IMR-90 (cell line): ENCODE results near the gene NDUFAF8. TPM values are rescaled to one million over a fixed set of nuclear protein-coding genes. Genes with fewer than 3 reads are reported as not detected.

Source experiments
- ATAC-seq: fragments of 200-7000 bp; cut with Tn5 transposase; 2 replicates; pipeline ENCODE4 v1.9.1; 2020; ENCODE audit warnings: low read depth, mild to moderate bottlenecking, moderate library complexity
- BruUV-seq: library from RNA; stranded (reverse); fragments of 400-500 nt; replicated peaks from 2 replicates; lab custom pipeline; 2021; lab: Mats Ljungman, UMichigan
- CTCF ChIA-PET: fragments of 300-600 bp; formaldehyde crosslinking; extraction: SDS; loops from one replicate; lab custom pipeline; 2021; ENCODE audit warnings: antibody characterized with exemption; lab: Yijun Ruan, JAX
- POLR2A ChIA-PET: fragments of 300-600 bp; sonication (Branson Sonifier 250); formaldehyde crosslinking; loops from one replicate; lab custom pipeline; 2022; ENCODE audit warnings: antibody characterized with exemption; ENCODE audit not compliant: unreplicated experiment; lab: Charles Lee
- DNase-seq: peaks from one replicate; pipeline ENCODE4 v3.0.0; 2013
- H2AFZ ChIP-seq: replicated peaks from 2 replicates; pipeline ENCODE3; 2013; ENCODE audit warnings: low read length, mild to moderate bottlenecking; ENCODE audit not compliant: poor library complexity
- H2AK5ac ChIP-seq: 2 replicates; pipeline ENCODE4 v1.6.1; 2013; ENCODE audit warnings: low read depth, low read length, inconsistent platforms
- H2AK9ac ChIP-seq: replicated peaks from 2 replicates; pipeline ENCODE3; 2013; ENCODE audit warnings: mild to moderate bottlenecking, low read depth, low read length, moderate library complexity; ENCODE audit not compliant: poor library complexity
- H2BK120ac ChIP-seq: 2 replicates; pipeline ENCODE4 v1.6.1; 2013; ENCODE audit warnings: low read depth, low read length, inconsistent platforms
- H2BK15ac ChIP-seq: 3 replicates; pipeline ENCODE4 v1.6.1; 2013; ENCODE audit warnings: low read depth, low read length, inconsistent platforms
- H2BK20ac ChIP-seq: 2 replicates; pipeline ENCODE4 v1.6.1; 2013; ENCODE audit warnings: low read depth, mild to moderate bottlenecking, inconsistent platforms, low read length, moderate library complexity
- H2BK5ac ChIP-seq: 2 replicates; pipeline ENCODE4 v1.6.1; 2013; ENCODE audit warnings: mild to moderate bottlenecking, low read depth, low read length, inconsistent platforms; ENCODE audit not compliant: poor library complexity, severe bottlenecking
- H3K14ac ChIP-seq: replicated peaks from 2 replicates; pipeline ENCODE4 v1.6.1; 2013; ENCODE audit warnings: low read depth, low read length, inconsistent platforms
- H3K18ac ChIP-seq: 2 replicates; pipeline ENCODE4 v1.6.1; 2013; ENCODE audit warnings: low read depth, low read length, control low read depth
- H3K23ac ChIP-seq: 2 replicates; pipeline ENCODE4 v1.6.1; 2013; ENCODE audit warnings: low read depth, low read length, inconsistent platforms
- H3K27ac ChIP-seq: 2 replicates; pipeline ENCODE4 v1.5.1; 2013; ENCODE audit warnings: mild to moderate bottlenecking, control low read depth, low read length; ENCODE audit not compliant: insufficient read depth
- H3K27me3 ChIP-seq: 2 replicates; pipeline ENCODE4 v1.6.1; 2013; ENCODE audit warnings: low read length; ENCODE audit not compliant: control insufficient read depth, insufficient read depth
- H3K36me3 ChIP-seq: 2 replicates; pipeline ENCODE4 v1.6.1; 2013; ENCODE audit warnings: low read length, mixed read lengths; ENCODE audit not compliant: control insufficient read depth, insufficient read depth
- H3K4ac ChIP-seq: 2 replicates; pipeline ENCODE4 v1.6.1; 2013; ENCODE audit warnings: low read depth, low read length, inconsistent platforms
- H3K4me1 ChIP-seq: 2 replicates; pipeline ENCODE4 v1.6.1; 2013; ENCODE audit warnings: low read length, mixed read lengths; ENCODE audit not compliant: control insufficient read depth, insufficient read depth
- H3K4me2 ChIP-seq: 2 replicates; pipeline ENCODE4 v1.6.1; 2013; ENCODE audit warnings: low read depth, mild to moderate bottlenecking, control low read depth, low read length, moderate library complexity
- H3K4me3 ChIP-seq: 2 replicates; pipeline ENCODE4 v1.5.1; 2013; ENCODE audit warnings: low read depth, mild to moderate bottlenecking, control low read depth, low read length, moderate library complexity; ENCODE audit not compliant: insufficient read depth
- H3K56ac ChIP-seq: 2 replicates; pipeline ENCODE4 v1.6.1; 2013; ENCODE audit warnings: low read length, inconsistent platforms; ENCODE audit not compliant: insufficient read depth; ENCODE audit errors: extremely low read depth
- H3K79me1 ChIP-seq, 2 experiments: 2 replicates each; pipeline ENCODE4 v1.6.1; 2013; ENCODE audit warnings: low read length in 2 of 2, inconsistent platforms in 1 of 2, low read depth in 1 of 2
- H3K9ac ChIP-seq: 2 replicates; pipeline ENCODE4 v1.6.1; 2013; ENCODE audit warnings: low read depth, low read length, control low read depth
- H3K9me1 ChIP-seq: 2 replicates; pipeline ENCODE4 v1.6.1; 2013; ENCODE audit warnings: low read length, inconsistent platforms; ENCODE audit not compliant: insufficient read depth
- H3K9me3 ChIP-seq: 2 replicates; pipeline ENCODE4 v1.6.1; 2013; ENCODE audit warnings: low read length; ENCODE audit not compliant: control insufficient read depth, insufficient read depth
- H4K20me1 ChIP-seq: 2 replicates; pipeline ENCODE4 v1.6.1; 2013; ENCODE audit warnings: low read length, inconsistent platforms; ENCODE audit not compliant: insufficient read depth
- H4K5ac ChIP-seq: 2 replicates; pipeline ENCODE4 v1.6.1; 2013; ENCODE audit warnings: mild to moderate bottlenecking, low read depth, low read length, control low read depth
- H4K8ac ChIP-seq, 2 experiments: 2 replicates each; pipeline ENCODE4 v1.6.1; 2013; ENCODE audit warnings: low read depth in 2 of 2, low read length in 2 of 2, control low read depth in 1 of 2, inconsistent platforms in 1 of 2
- H4K91ac ChIP-seq: 2 replicates; pipeline ENCODE4 v1.6.1; 2013; ENCODE audit warnings: low read depth, low read length, inconsistent platforms; ENCODE audit not compliant: insufficient read depth
- BHLHE40 ChIP-seq: fragments of 150-350 bp; IDR thresholded peaks from 2 replicates; pipeline ENCODE4 v1.6.1; 2016; ENCODE audit warnings: mild to moderate bottlenecking, low read depth, low read length
- CHD1 ChIP-seq: IDR thresholded peaks from 2 replicates; pipeline ENCODE4 v1.6.1; 2012; ENCODE audit warnings: low read depth, low read length, improper control_type of control experiment
- MAFK ChIP-seq: IDR thresholded peaks from 2 replicates; pipeline ENCODE4 v1.6.1; 2012; ENCODE audit warnings: low read depth, low read length, improper control_type of control experiment
- NFE2L2 ChIP-seq: fragments of 150-350 bp; IDR thresholded peaks from 2 replicates; pipeline ENCODE4 v1.6.1; 2016; ENCODE audit warnings: low read depth, mild to moderate bottlenecking, low read length
- POLR2A ChIP-seq: IDR thresholded peaks from 2 replicates; pipeline ENCODE4 v1.6.1; 2012; ENCODE audit warnings: mild to moderate bottlenecking, low read depth, low read length
- RCOR1 ChIP-seq: IDR thresholded peaks from 2 replicates; pipeline ENCODE4 v1.6.1; 2012; ENCODE audit warnings: mild to moderate bottlenecking, low read length, improper control_type of control experiment; ENCODE audit not compliant: insufficient replicate concordance
- RFX5 ChIP-seq: IDR thresholded peaks from 2 replicates; pipeline ENCODE4 v1.8.0; 2012; ENCODE audit warnings: low read depth, mild to moderate bottlenecking, low read length, moderate library complexity
- SMC3 ChIP-seq: fragments of 150-350 bp; IDR thresholded peaks from 2 replicates; pipeline ENCODE4 v1.6.1; 2016; ENCODE audit warnings: low read depth, mild to moderate bottlenecking, antibody characterized with exemption, low read length, moderate library complexity
- WGBS, 2 experiments: methylation state at CpG; one replicate each; pipeline versions ENCODE4 v1.1.5 to v1.1.7; 2013; ENCODE audit warnings: missing lambda C conversion rate in 2 of 2; ENCODE audit not compliant: insufficient read length in 1 of 2; ENCODE audit errors: extremely low coverage in 2 of 2; 5-methylcytosine and 5-hydroxymethylcytosine counted together
- dilution Hi-C: fragments of 300-500 bp; cut with HindIII; formaldehyde crosslinking; loops from one replicate; pipeline ENCODE4 v1.14.3; 2018; ENCODE audit warnings: low sequenced_read_pairs; ENCODE audit not compliant: unreplicated experiment
- in situ Hi-C: fragments of 300-500 bp; cut with MboI; formaldehyde crosslinking; loops from 3 replicates; pipeline ENCODE4 v1.14.3; 2019; ENCODE audit warnings: low sequenced_read_pairs, inconsistent platforms, mixed read lengths
- intact Hi-C: fragments of 100-400 bp; cut with micrococcal nuclease; formaldehyde crosslinking; loops from 2 replicates; pipeline ENCODE4 v1.10.0; 2022
- polyA plus RNA-seq, 3 experiments: library from polyadenylated mRNA; depleted of rRNA; stranded (reverse); fragments of >200 nt; gene quantifications; 2 replicates each; pipeline ENCODE4 v1.2.3, GENCODE V29; 2012; ENCODE audit warnings: low replicate concordance in 1 of 3
- total RNA-seq: library from RNA; depleted of rRNA; stranded (reverse); fragments of >200 nt; gene quantifications from 2 replicates; pipeline ENCODE4 v1.2.3, GENCODE V29; 2012
- TF ChIP-seq, protein P1 (sequence below): conservative IDR thresholded peaks from 2 replicates; pipeline ENCODE4 v1.5.1; 2012; ENCODE audit warnings: mild to moderate bottlenecking, low read depth, low read length, improper control_type of control experiment

The NDUFAF8 gene
- total and polyA plus RNA-seq, 2 of the 4 experiments (the other 2 are of a cell fraction), result 11.1 to 65.0 TPM

DNA sequence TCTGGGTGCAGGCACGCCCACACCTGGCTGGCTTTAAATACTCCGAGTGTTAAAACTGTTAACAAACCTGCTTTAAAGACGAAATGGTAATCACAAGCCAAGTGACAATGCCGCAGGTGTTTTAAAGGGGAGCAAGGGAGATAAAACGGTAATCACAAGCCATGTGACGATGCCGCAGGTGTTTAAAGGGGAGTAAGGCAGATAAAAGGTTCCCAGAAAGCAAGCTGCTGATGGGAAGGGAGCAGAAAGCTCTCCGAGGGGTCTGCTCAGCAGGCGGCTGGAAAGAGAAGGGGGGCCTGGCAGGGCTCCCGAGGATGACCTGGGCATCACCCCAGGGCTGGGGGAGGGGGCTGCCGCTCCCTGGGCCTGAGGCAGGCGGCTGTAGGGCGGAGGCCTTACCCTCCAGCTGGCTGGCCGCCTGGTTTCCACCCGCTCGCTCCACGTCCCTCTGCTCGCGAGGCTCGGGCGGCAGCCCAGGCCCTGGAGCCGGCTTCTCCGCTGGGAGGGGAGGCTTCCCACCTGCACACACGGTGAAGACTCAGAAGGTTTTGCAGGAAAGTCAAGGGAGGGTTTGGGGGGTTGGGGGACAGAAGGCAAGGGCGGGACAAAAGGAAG is 12.1 kb downstream of the NDUFAF8 start:
- intact Hi-C loops, result no loop called here
- in situ Hi-C loops, result no loop called here
- Histone ChIP-seq H3K27me3 (no peaks in the 10 kb centered on the region), H3K9me1 (peaks cover 7% of the 10 kb centered on the region), H3K4me1 (peaks cover 12% of the 10 kb centered on the region), H3K4me2 (no peak overlapping the region), H3K36me3 (peaks cover 29% of the 10 kb centered on the region), H2BK15ac (no peak overlapping the region), H3K23ac (no peak overlapping the region), H3K14ac (no peak overlapping the region), H4K5ac (no peak overlapping the region), H2BK5ac (no peak overlapping the region), H3K9me3 (no peaks in the 10 kb centered on the region), H3K4ac (no peak overlapping the region), H4K20me1 (peaks cover 22% of the 10 kb centered on the region), H2BK120ac (no peak overlapping the region), H3K18ac (no peak overlapping the region), H2BK20ac (no peak overlapping the region), H3K4me3 (no peak overlapping the region), H3K27ac (no peak overlapping the region), H4K91ac (no peak overlapping the region), H2AFZ (no peak overlapping the region), H2AK9ac (no peak overlapping the region), H3K9ac (no peak overlapping the region), H2AK5ac (no peak overlapping the region), H3K56ac (no peak overlapping the region), H3K79me1 (peaks cover 9 to 22% of the 10 kb centered on the region in 2 experiments; a peak in 3 of 4 replicates), H4K8ac (no peak overlapping the region)
- DNase-seq (no peak), ATAC-seq (no peak)
- BruUV-seq, result no TSS peak
- WGBS, 2 experiments, result 90% methylated on average over 2 of the region's 25 CpGs; no CpG with 5 or more reads in 1 of the 2 experiments
- CTCF ChIA-PET, result no interaction called here
- dilution Hi-C loops, result no loop called here
- TF ChIP-seq SMC3, result no peak
- TF ChIP-seq POLR2A, result no peak
- TF ChIP-seq, protein P1, sequence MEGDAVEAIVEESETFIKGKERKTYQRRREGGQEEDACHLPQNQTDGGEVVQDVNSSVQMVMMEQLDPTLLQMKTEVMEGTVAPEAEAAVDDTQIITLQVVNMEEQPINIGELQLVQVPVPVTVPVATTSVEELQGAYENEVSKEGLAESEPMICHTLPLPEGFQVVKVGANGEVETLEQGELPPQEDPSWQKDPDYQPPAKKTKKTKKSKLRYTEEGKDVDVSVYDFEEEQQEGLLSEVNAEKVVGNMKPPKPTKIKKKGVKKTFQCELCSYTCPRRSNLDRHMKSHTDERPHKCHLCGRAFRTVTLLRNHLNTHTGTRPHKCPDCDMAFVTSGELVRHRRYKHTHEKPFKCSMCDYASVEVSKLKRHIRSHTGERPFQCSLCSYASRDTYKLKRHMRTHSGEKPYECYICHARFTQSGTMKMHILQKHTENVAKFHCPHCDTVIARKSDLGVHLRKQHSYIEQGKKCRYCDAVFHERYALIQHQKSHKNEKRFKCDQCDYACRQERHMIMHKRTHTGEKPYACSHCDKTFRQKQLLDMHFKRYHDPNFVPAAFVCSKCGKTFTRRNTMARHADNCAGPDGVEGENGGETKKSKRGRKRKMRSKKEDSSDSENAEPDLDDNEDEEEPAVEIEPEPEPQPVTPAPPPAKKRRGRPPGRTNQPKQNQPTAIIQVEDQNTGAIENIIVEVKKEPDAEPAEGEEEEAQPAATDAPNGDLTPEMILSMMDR, result no peak
- no peak for TF ChIP-seq RFX5
- TF ChIP-seq NFE2L2, result no peak
- no peak for TF ChIP-seq CHD1
- TF ChIP-seq BHLHE40, result no peak
- no peak for TF ChIP-seq RCOR1
- no peak for TF ChIP-seq MAFK
- POLR2A ChIA-PET, result no interaction called here
